ENCODE measurements around the gene INHA. TPM values are rescaled to one million over a fixed set of nuclear protein-coding genes. Genes with fewer than 3 reads are reported as not detected.

Gene INHA
- total RNA-seq, 1 donor from 2014 or later, result 3.7 TPM

DNA sequence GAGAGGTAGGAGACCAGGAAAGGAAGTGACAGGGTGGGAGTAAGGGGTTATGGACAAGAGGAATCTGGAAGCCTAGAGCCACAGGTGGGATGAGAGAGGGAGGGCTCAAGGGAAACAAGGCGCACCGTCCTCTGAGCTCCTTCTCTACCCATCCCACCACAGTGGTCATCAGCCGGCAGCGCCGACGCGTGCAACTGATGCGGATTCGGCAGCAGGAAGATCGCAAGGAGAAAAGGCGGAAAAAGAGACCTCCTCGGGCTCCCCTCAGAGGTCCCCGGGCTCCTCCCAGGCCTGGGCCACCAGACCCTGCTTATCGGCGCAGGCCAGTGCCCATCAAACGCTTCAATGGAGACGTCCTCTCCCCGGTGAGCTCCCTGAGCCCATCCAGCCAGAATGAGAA is 23.1 kb upstream of the INHA start:
- TF ChIP-seq, protein P1, sequence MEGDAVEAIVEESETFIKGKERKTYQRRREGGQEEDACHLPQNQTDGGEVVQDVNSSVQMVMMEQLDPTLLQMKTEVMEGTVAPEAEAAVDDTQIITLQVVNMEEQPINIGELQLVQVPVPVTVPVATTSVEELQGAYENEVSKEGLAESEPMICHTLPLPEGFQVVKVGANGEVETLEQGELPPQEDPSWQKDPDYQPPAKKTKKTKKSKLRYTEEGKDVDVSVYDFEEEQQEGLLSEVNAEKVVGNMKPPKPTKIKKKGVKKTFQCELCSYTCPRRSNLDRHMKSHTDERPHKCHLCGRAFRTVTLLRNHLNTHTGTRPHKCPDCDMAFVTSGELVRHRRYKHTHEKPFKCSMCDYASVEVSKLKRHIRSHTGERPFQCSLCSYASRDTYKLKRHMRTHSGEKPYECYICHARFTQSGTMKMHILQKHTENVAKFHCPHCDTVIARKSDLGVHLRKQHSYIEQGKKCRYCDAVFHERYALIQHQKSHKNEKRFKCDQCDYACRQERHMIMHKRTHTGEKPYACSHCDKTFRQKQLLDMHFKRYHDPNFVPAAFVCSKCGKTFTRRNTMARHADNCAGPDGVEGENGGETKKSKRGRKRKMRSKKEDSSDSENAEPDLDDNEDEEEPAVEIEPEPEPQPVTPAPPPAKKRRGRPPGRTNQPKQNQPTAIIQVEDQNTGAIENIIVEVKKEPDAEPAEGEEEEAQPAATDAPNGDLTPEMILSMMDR (IDR thresholded peaks at IDR 0.05; ENCODE audit: unreplicated experiment), result no peak
- Mint-ChIP-seq H3K36me3 (peaks cover 2% of the 10 kb centered on the region), H3K4me1 (peaks cover 18% of the 10 kb centered on the region), H3K27ac (no peak overlapping the region), H3K9me3 (no peaks in the 10 kb centered on the region), H3K27me3 (ENCODE audit: low read depth) (peaks cover 24% of the 10 kb centered on the region), H3K4me3 (no peak overlapping the region)
- DNase-seq (ENCODE audit: low spot score in 2 of 2, unreplicated experiment in 2 of 2), result no peak

DNA sequence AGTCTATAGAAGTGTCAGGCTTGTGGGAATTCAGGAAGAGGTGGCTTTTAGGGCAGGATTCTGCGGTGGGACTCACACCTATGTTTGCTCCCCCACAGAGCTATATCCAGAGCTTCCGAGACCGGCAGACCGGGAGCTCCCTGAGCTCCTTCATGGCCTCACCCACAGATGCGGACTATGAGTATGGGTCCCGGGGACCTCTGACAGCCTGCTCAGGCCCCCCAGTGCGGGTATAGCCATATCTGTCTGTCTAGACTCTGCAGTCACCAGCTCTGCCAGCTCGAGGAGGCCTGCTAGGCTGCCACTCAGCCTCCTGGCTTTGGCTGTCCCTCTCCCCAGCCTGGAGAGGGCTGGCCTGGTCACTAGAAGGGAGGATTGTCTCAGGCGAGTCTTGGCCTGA is 22.5 kb upstream of the INHA start:
- no peaks in the 10 kb centered on the region for H3K9me3 Mint-ChIP-seq
- TF ChIP-seq, protein P1 (IDR thresholded peaks at IDR 0.05; ENCODE audit: unreplicated experiment), result no peak
- peaks cover 6% of the 10 kb centered on the region for H3K36me3 Mint-ChIP-seq
- DNase-seq (ENCODE audit: low spot score in 2 of 2, unreplicated experiment in 2 of 2), result no peak
- H3K27ac Mint-ChIP-seq, result no peak overlapping the region
- no peak overlapping the region for H3K4me3 Mint-ChIP-seq
- H3K4me1 Mint-ChIP-seq, result peaks cover 13% of the 10 kb centered on the region
- H3K27me3 Mint-ChIP-seq (ENCODE audit: low read depth), result peaks cover 22% of the 10 kb centered on the region

DNA sequence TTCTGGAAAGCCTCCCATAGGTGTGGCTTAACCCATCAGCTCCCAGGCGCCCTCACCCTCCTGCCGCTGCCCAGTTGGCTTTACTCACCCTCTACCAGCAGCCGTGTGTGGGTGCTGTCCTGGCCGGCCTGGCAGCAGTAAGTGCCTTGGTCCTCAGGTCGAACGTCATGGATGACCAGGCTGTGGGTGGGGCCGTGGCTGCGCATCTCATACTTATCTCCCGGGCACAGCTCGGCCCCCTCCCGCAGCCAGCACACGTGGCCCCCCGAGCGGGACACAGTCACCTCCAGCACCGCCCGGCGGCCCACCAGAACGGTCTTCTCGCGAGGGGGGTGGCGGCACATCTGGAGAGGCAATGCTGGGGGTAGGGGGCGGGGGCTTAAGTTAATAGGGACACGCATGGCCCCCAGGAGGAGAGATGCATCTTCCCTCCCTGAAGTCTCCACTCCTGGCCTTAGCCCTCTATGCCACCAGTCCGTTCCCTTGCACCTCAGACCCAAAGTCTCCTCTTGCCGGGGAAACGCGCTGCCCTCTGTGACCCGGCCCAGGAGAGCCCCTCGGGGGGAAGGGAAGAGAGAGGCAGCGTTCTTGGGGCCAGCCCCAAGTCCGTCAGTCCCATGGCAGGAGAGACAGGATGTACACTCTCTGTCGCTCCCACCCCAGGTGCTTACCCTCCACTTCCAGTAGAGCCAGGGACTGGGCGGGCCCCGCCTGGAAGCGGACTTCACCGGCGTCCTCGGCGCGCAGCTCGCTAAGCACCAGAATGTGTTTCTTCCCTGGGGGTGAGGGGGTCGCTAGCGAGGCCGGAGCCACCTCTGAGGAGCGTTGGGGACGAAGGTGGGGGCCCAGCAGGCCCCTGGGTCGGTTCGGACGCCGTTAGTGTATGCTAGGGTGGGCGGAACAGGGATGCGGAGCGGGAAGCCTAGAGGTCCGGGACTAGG is 20.4 kb upstream of the INHA start:
- H3K27ac Mint-ChIP-seq, result no peak overlapping the region
- peaks cover 17% of the 10 kb centered on the region for H3K36me3 Mint-ChIP-seq
- TF ChIP-seq, protein P1 (IDR thresholded peaks at IDR 0.05; ENCODE audit: unreplicated experiment), result no peak
- peak overlapping the region; percentile 76 for H3K4me3 Mint-ChIP-seq
- no peak for DNase-seq (ENCODE audit: low spot score in 2 of 2, unreplicated experiment in 2 of 2)
- peaks cover 13% of the 10 kb centered on the region for H3K27me3 Mint-ChIP-seq (ENCODE audit: low read depth)
- no peaks in the 10 kb centered on the region for H3K9me3 Mint-ChIP-seq
- H3K4me1 Mint-ChIP-seq, result peaks cover 9% of the 10 kb centered on the region

DNA sequence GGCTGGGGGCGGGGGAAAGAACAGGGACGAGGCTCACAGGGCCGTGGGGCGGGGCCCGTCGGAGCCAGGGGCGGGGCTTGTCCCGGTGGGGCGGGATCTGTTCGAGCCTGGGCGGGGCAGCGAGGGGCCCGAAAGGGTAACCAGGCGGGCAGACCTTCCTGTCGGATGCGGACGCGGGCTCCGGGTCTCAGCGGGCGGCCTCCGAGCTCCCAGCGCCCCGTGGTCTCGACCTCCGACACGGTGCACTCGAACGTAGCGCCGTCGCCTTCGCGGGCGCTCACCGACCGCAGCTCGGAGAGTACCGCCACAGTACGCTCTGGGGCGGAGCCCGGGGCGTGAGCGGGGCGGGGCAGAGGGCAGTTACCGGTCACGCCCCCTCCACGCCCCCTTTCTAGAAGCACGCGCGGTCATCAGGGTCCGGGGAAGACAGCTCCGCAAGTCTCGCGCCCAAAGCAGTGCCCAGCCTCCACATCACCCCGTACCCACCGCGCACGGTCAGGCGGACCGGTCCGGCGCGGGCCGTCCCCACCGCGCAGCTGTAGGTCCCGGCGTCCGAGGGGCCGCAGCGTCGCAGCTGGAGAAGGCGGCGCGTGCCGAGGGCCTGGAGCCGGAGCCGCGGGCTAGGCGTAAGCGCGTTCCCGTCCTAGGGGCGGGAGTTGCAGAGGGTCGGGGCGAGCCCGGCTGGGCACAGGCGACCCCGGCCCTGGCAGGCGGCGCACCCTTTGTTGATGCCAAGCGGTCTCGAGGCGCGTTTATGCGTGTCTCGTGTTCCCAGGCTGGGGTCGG is 19.5 kb upstream of the INHA start:
- TF ChIP-seq, protein P1 (IDR thresholded peaks at IDR 0.05; ENCODE audit: unreplicated experiment), result no peak
- peaks cover 9% of the 10 kb centered on the region for H3K4me1 Mint-ChIP-seq
- peaks cover 13% of the 10 kb centered on the region for H3K27me3 Mint-ChIP-seq (ENCODE audit: low read depth)

DNA sequence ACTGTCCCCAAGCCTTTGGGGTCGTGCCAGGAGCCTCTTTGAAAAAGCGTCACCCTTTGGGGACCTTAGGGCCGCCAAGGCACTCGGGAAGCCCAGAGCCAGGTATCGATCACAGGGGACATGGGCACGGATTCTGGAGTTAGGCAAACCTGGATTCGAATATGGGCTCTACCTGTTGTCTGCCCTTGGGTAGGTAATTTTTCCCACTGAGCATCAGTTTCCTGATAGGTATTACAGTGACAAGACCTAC is 19.0 kb upstream of the INHA start:
- TF ChIP-seq, protein P1 (IDR thresholded peaks at IDR 0.05; ENCODE audit: unreplicated experiment), result no peak
- H3K9me3 Mint-ChIP-seq, result no peaks in the 10 kb centered on the region
- DNase-seq (ENCODE audit: low spot score in 2 of 2, unreplicated experiment in 2 of 2), result no peak
- H3K27ac Mint-ChIP-seq, result no peak overlapping the region
- H3K27me3 Mint-ChIP-seq (ENCODE audit: low read depth), result peaks cover 13% of the 10 kb centered on the region
- H3K4me1 Mint-ChIP-seq, result peaks cover 9% of the 10 kb centered on the region
- no peak overlapping the region for H3K4me3 Mint-ChIP-seq
- peaks cover 16% of the 10 kb centered on the region for H3K36me3 Mint-ChIP-seq

More for the DNA sequence above, 19.5 kb upstream of the INHA start:
- Mint-ChIP-seq H3K9me3 (no peaks in the 10 kb centered on the region), H3K4me3 (peak overlapping the region; percentile 76), H3K36me3 (peaks cover 16% of the 10 kb centered on the region), H3K27ac (no peak overlapping the region)
- DNase-seq (ENCODE audit: low spot score in 2 of 2, unreplicated experiment in 2 of 2), result peak; percentile 77 to 88

All from mesothelial cell of epicardium (in vitro differentiated cells).